Urothelium cell line (cell line): ENCODE data around the gene FUT8.
"Not testable (repeated sequence)": the region's sequence is repeated elsewhere in the genome, so short reads cannot be mapped to it uniquely, and the experiment has no call there.

Experiments used
- DNase-seq: peaks from one replicate; pipeline ENCODE4 v3.0.0; 2011; ENCODE audit warnings: low spot score, mixed read lengths
- FAIRE-seq: peaks from 2 replicates; lab custom pipeline; 2011; peaks lifted over from hg19 to GRCh38; lab: Jason Lieb, UNC

The FUT8 gene

DNA sequence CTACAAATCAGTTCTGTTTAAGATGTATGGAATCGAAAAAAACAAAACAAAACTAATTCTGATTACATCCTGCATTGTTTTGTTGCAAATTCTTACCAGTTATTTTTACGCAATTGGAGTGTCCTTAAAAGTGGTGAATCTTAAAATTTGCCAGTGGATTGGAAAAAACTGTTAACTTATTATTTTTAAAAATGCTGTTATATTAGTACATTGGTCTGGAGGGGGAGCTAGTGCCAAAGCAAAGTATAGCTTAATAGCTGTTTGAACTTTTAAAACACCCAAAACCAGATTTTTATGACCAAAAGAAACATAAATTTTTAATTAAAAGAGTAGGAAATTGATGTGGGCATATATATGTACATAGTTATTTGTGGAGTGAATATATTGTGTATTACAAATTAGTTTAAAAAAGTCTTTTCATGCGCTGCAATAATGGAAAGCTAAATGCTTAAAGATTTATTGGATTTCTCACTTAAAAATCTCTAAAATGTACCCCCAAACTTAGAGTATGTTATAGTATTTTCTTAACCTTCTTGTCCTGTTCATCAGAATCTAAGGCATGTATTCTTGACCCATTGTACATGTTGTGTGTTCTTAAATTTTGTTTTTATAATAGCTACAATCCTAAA, 2.5 kb downstream of the FUT8 start:
- FAIRE-seq (no peak), DNase-seq (peak; percentile 35)

DNA sequence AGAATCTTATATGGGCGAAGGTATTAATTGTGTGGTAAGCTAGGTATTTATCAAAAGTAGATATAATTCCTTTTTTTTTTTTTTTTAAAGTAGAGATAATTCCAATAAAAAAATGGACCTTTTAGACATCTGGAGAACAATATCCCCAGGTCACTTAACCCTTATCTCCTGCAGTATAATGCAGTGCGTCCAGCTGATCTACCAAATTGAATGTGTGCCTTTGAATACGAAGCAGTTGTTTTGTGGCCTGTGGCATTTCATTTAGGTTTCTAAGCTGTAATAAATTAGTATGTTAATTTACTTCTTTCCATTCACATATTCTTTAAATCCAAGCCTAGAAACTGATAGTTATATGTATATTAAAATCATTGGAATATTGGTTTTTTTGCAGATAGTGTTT, 3.1 kb downstream of the FUT8 start:
- DNase-seq = no peak
- no peak for FAIRE-seq

DNA sequence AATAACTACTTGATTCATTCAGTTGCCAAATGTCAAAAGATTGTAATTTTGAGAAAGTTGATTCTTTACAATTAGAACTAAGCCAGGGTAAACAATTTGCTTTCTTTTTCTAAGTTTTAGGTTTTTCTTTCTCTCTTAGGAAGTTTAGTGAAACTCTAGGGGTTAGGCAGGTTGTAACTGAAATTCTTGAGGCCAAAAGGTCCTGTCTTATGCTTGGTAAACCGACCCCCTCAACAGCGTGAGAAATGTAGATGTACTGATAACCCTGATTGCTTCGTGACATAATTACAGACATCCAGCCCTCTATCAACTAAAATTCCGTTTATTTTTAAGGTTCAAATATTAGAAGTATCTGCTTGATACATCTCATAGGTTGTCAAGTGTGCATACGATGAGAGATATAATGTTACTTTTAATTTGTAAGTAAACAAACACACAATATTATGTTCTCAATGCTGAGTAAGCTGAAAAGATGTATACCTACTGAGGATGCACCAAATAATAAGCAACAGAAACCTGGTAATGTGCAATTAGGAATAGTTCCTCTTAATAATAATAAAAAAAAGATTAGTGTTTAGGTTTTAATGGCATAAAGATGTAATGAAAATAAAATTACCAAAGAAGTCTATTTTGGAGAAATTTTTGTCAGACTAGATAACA, 7.2 kb downstream of the FUT8 start:
- FAIRE-seq = no peak
- no peak for DNase-seq

DNA sequence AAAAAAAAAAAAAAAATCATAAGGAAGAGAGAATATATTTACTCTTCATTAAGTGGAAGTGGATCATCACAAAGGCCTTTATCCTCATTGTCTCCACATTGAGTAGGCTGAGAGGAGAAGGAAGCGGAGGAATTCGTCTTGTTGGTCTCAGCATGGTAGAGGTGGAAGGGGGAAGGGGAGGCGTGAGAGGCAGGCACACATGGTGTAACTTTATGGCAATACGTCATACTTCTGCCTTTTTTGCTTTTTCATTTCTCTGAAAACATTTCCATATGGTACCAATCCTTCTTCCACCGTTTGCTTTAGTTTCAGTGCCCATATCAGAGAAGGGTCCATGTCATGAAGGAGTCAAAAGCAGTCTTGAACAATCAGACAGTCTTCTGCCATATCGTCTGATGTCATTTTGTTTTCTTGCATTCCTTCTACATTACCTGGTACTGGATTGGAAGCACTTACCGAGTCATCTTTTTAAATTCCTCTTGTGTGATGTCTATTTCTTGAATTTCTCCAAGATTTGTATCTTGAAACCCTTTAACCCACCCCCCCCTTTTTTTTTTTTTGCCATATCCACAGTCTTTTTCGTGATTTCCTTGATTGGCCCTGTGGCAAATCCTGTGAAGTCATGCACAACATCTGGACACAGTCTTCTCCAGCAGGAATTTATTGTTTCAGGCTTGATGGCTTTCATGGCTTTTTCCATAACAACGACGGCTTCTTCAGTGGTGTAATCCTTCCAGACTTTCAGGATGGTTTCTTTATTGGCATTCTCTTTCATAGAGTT, 8.9 kb downstream of the FUT8 start:
- DNase-seq (peak; percentile 67), FAIRE-seq (peak; percentile 82)

GRCh38 chr14:65422088-65422834, 9.7 kb downstream of the FUT8 start:
- FAIRE-seq (peak; percentile 74), DNase-seq (no peak)

GRCh38 chr14:65423982-65424381, 11.5 kb downstream of the FUT8 start:
- peak; percentile 74 for FAIRE-seq
- DNase-seq = no peak

- DNase-seq (no peak), FAIRE-seq (peak; percentile 72)
Measured at GRCh38 chr14:65424531-65424930, 12.0 kb downstream of the FUT8 start.

- DNase-seq (no peak), FAIRE-seq (no peak)
Measured at GRCh38 chr14:65425885-65426284, 13.4 kb downstream of the FUT8 start.

- not testable (repeated sequence) for DNase-seq, FAIRE-seq
Measured at GRCh38 chr14:65426902-65427301, 14.4 kb downstream of the FUT8 start.

- FAIRE-seq (peak; percentile 87), DNase-seq (no peak)
Measured at GRCh38 chr14:65428691-65429090, 16.2 kb downstream of the FUT8 start.

DNA sequence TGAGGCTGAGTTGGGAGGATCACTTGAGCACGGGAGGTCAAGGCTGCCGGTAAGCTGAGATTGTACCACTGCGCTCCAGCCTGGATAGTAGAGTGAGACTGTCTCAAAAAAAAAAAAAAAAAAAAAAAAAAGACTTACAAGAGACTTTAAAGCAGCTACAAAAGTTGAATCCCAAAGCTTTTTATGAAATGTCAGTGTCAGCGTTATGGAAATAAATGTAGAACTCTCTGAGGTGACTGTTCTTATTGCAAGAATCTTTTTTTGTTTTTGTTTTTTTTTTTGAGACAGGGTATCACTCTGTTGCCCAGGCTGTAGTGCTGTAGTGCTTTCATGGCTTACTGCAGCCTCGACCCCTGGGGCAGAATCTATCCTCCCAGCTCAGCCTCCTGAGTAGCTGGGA, 17.2 kb downstream of the FUT8 start:
- no peak for DNase-seq
- FAIRE-seq = no peak

GRCh38 chr14:65431245-65431644, 18.7 kb downstream of the FUT8 start:
- DNase-seq = no peak
- FAIRE-seq = no peak

- DNase-seq (no peak), FAIRE-seq (no peak)
Measured at GRCh38 chr14:65431951-65432350, 19.4 kb downstream of the FUT8 start.

GRCh38 chr14:65432361-65432948, 19.9 kb downstream of the FUT8 start:
- FAIRE-seq (no peak), DNase-seq (no peak)

GRCh38 chr14:65433157-65433556, 20.6 kb downstream of the FUT8 start:
- DNase-seq = no peak
- FAIRE-seq = no peak

GRCh38 chr14:65433646-65434045, 21.1 kb downstream of the FUT8 start:
- FAIRE-seq (no peak), DNase-seq (no peak)

DNA sequence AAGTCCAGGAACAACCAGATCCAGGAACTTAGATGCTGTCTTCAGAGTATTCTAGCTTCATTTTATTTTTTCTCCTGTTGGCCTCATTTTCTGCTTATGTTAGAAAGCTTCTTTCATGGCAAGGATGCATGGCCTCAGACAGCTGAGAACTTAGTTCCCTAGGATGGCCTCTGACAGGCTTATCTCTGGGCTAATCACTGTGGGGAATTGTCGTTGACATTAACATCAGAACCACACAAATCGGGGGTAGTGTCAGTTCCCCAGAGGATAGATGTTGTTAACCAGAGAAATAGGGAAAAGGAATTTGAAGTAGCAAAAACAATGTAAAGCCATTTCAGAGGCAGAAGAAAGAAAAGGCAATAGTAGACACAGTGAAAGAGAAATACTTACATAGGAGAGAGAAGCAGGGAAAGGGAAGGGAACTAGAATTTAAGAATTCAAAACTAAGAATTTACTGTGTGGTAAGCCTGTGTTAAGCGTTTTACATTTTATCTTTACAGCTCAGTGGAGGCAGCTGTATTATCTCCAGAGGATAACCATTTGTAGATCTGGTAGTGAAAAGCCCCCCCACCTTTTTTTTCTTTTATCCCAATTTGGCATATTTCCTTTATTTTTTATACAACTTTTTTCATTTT, 21.8 kb downstream of the FUT8 start:
- peak; percentile 46 for FAIRE-seq
- no peak for DNase-seq

DNA sequence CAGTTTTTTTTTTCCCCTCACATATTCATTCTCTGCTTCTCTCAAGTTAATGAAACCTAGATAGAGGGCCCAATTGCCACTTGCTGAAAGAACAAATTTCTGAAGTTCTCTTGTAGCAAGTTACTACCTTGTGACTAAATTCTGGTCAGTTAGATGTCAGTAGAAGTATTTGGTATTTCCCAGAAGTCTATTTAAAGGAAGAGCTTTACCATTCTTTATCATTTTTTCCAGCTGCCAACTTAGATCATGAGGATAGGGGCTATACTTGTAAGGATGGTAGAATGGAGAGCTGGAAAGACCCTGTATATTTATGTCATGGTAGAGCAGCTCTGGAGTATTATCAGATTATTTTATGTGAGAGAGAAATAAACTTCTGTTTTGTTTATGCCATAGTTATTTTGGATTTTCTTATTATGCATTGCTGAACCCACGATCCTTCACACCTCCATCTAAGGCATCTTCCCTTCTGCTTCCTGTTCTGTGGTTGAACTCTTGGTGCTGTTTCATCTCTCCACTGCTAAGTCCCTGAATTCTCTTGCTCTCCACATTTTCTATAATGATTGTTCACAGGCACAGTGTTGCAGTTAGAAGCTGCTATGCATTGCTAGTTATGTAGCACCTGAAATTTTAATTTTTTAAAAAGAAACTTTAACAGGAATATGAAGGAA, 25.9 kb downstream of the FUT8 start:
- FAIRE-seq (no peak), DNase-seq (no peak)

DNA sequence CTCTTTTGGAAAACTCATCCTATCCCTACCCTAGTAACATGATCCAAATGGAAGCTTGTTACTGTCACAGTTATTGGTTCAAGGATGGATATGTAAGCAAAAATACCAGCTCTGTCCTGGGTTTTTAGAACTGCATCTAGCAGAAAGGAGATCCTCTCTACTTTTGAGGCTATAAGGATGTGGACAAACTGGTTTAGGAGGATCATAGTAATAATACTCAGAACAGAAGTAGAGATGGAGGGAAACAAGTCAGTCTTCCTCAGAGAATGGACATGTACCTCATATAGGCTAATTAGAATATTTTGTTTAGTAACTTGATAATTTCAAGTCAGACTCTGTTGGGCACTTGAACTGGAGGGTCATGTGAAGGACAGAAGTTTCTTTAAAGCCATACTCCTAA, 26.6 kb downstream of the FUT8 start:
- no peak for FAIRE-seq
- no peak for DNase-seq

- no peak for FAIRE-seq
Measured at GRCh38 chr14:65440230-65440629, 27.7 kb downstream of the FUT8 start.

More at GRCh38 chr14:65440230-65440629, 27.7 kb downstream of the FUT8 start:
- no peak for DNase-seq
